Aorta (tissue), 5 donors: ENCODE results near the gene DIAPH2. TPM values are rescaled to one million over a fixed set of nuclear protein-coding genes. Genes with fewer than 3 reads are reported as not detected.

ENCODE experiments used
- ATAC-seq: fragments of 200-7000 bp; cut with Tn5 transposase; one replicate; pipeline ENCODE4 v1.9.1; 2022; ENCODE audit warnings: moderate library complexity; ENCODE audit not compliant: low FRiP score
- DNase-seq, 2 donors: peaks; one replicate each; pipeline ENCODE4 v3.0.0-alpha.2; 2020
- H3K27ac ChIP-seq, 2 donors: one replicate each; pipeline ENCODE4 v1.5.1; 2013; ENCODE audit warnings: low read length in 2 of 2, mild to moderate bottlenecking in 2 of 2, moderate library complexity in 2 of 2, control low read depth in 1 of 2, inconsistent platforms in 1 of 2, low read depth in 1 of 2
- H3K27me3 ChIP-seq, 2 donors: one replicate each; pipeline ENCODE4 v1.6.1; 2013; ENCODE audit warnings: control low read depth in 1 of 2, low read length in 1 of 2, mild to moderate bottlenecking in 1 of 2, moderate library complexity in 1 of 2; ENCODE audit not compliant: insufficient read depth in 2 of 2, control insufficient read depth in 1 of 2
- H3K36me3 ChIP-seq, 2 donors: one replicate each; pipeline ENCODE4 v1.6.1; 2013; ENCODE audit warnings: control low read depth in 1 of 2, low read length in 1 of 2, mild to moderate bottlenecking in 1 of 2; ENCODE audit not compliant: insufficient read depth in 2 of 2, control insufficient read depth in 1 of 2
- H3K4me1 ChIP-seq, 2 donors: one replicate each; pipeline ENCODE4 v1.6.1; 2013; ENCODE audit warnings: low read length in 2 of 2, control low read depth in 1 of 2, mild to moderate bottlenecking in 1 of 2, moderate library complexity in 1 of 2; ENCODE audit not compliant: insufficient read depth in 2 of 2, control insufficient read depth in 1 of 2
- H3K4me3 ChIP-seq, 2 donors: one replicate each; pipeline ENCODE4 v1.5.1; 2013; ENCODE audit warnings: low read length in 2 of 2, control low read depth in 1 of 2, mild to moderate bottlenecking in 1 of 2
- H3K9me3 ChIP-seq: one replicate; pipeline ENCODE4 v1.6.1; 2013; ENCODE audit warnings: mild to moderate bottlenecking, low read length; ENCODE audit not compliant: control insufficient read depth
- WGBS, 2 donors: extraction: QIAGEN DNeasy Blood & Tissue Kit; methylation state at CpG; one replicate each; pipeline ENCODE4 v1.1.7; 2013; 5-methylcytosine and 5-hydroxymethylcytosine counted together
- intact Hi-C, 2 donors: fragments of 100-400 bp; cut with DNase I; formaldehyde crosslinking; loops; one replicate each; pipeline versions ENCODE4 v1.14.2 to v1.15.0; 2022
- polyA plus RNA-seq, 2 donors: library from polyadenylated mRNA; stranded (reverse); fragments of 200-250 nt; gene quantifications; one replicate each; pipeline ENCODE4 v1.2.3, GENCODE V29; 2013
- total RNA-seq, 2 donors: library from RNA; stranded (reverse); fragmentation: NEBNext Ultra II Directional; extraction: Animal tissue kit (Norgen Biotek cat#: 25700); gene quantifications; one replicate each; pipeline ENCODE4 v1.2.1, GENCODE V29; 2021
- donor health status: healthy with polysubstance abuse.
- donor health status: Bipolar disorder and iron deficiency.
- donor health status: DM: no; HTN: no; CAD: no.
- donor health status: DM: no; HTN: no; CAD: no.
- donor health status: DM: yes; HTN: yes; CAD: no.

Gene DIAPH2
- total and polyA plus RNA-seq, 4 donors, result 6.5 to 48.4 (median 29.9) TPM

DNA sequence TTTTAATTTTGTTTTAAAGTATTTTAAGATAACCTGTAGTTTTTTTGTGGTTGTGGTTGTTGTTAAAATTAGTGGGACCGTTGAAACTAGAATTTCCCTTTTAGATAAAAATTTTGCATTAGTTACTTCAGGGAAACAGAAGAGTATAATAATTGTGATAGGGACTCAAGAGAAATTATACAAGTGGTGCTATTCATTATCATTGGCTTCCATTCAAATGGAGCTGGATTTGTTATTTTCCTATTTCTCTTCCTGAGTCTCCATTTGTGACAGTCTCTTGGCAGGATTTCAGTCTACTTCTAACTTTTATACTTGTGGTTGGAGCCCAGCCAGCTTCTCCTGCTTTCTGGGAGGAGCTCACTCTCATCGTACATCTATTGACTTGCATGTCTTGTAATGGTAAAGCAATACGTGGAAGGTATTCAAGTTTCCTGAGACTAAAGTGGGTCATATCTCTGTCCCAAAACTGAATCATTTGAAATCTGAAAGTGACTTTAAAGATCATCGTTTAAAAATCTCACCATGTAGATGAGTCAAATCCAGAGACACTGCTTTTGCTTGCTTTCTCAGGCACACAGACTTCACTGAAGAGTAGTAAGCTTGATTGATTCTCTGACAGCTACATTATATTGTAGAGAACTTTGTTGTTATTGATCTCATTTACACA is 354.9 kb downstream of the DIAPH2 start:
- DNase-seq, result peak; percentile 38 to 51
- no peak overlapping the region for H3K4me3 ChIP-seq

DNA sequence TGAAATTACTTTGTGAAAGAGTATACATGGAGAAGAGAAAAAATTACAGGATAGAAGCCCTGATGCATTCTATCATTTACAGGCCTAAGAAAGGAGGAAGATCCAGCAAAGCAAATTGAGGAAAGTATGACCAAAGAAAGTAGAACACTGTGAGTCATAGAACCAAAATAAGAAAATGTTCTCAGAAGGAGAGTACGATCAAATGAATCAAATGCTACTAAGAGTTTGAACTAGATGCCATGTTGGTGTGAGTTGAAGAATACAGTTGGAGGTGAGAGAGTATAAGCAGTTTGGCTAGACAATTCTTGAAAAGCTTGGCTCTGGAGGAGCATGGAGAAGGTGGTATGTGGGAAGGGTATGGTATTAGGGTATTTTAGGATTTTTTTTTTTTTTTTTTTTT is 360.8 kb downstream of the DIAPH2 start:
- Histone ChIP-seq H3K4me3 (no peak overlapping the region), H3K4me1 (no peaks in the 10 kb centered on the region), H3K27ac (no peak overlapping the region), H3K9me3 (no peaks in the 10 kb centered on the region), H3K27me3 (no peaks in the 10 kb centered on the region), H3K36me3 (no peaks in the 10 kb centered on the region)
- intact Hi-C loops, result no loop called here
- WGBS, 2 donors, result 29 to 52% methylated on average over 1 of the region's 1 CpG
- DNase-seq (no peak), ATAC-seq (no peak)

More for the DNA sequence above, 354.9 kb downstream of the DIAPH2 start:
- no peaks in the 10 kb centered on the region for H3K27me3 ChIP-seq
- no peaks in the 10 kb centered on the region for H3K4me1 ChIP-seq
- H3K36me3 ChIP-seq, result no peaks in the 10 kb centered on the region
- H3K9me3 ChIP-seq, result no peaks in the 10 kb centered on the region
- ATAC-seq, result no peak
- 5 to 36% methylated on average over 4 of the region's 4 CpGs for WGBS, 2 donors
- intact Hi-C loops, result no loop called here
- H3K27ac ChIP-seq, result no peak overlapping the region

DNA sequence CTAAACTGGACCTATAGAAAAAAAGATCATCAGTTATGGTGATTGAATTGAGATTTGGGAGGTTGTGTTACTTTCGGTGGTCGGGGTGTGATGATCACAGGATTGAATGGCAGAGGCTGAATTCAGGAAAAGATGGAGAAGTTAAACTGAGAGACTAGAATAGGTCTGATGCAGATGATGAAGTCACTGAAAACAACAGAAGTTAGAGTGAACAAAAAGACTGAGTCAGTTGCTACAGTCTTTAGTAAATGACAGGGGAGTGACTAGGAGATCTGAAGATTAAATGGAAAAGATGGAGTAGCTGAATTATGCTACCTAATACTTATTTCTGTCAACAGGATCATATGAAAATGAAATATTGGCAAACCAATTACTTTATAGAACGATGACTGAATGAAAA is 362.2 kb downstream of the DIAPH2 start:
- DNase-seq, result no peak
- no peaks in the 10 kb centered on the region for H3K27me3 ChIP-seq
- no peak overlapping the region for H3K27ac ChIP-seq
- WGBS, 2 donors, result 90 to 96% methylated on average over 3 of the region's 3 CpGs
- no peak for ATAC-seq
- H3K9me3 ChIP-seq, result no peaks in the 10 kb centered on the region
- no peaks in the 10 kb centered on the region for H3K36me3 ChIP-seq
- H3K4me1 ChIP-seq, result no peaks in the 10 kb centered on the region
- intact Hi-C loops, result no loop called here
- H3K4me3 ChIP-seq, result no peak overlapping the region

DNA sequence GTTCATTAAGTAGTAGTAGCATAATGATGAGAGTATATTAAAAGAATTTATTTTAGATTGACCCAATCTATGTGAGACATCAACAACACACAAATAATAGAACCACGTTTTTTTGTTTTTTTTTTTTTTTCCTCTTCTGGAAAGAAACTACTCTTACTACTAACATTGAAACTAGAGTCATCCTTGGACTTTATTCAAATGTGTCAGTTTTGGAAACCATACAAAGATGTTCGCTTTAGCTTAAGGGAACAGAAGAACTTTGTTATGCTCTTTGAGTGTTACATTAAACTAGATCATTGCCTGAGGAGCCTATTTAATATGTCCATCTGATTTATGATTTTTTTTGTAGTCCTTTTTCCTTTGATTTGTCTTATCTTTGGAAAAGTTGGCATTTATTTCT is 365.8 kb downstream of the DIAPH2 start:
- 30 to 38% methylated on average over 2 of the region's 2 CpGs for WGBS, 2 donors
- intact Hi-C loops, result no loop called here
- Histone ChIP-seq H3K4me1 (no peaks in the 10 kb centered on the region), H3K36me3 (no peaks in the 10 kb centered on the region), H3K4me3 (no peak overlapping the region), H3K27ac (no peak overlapping the region), H3K27me3 (no peaks in the 10 kb centered on the region), H3K9me3 (no peaks in the 10 kb centered on the region)
- DNase-seq (no peak), ATAC-seq (no peak)

DNA sequence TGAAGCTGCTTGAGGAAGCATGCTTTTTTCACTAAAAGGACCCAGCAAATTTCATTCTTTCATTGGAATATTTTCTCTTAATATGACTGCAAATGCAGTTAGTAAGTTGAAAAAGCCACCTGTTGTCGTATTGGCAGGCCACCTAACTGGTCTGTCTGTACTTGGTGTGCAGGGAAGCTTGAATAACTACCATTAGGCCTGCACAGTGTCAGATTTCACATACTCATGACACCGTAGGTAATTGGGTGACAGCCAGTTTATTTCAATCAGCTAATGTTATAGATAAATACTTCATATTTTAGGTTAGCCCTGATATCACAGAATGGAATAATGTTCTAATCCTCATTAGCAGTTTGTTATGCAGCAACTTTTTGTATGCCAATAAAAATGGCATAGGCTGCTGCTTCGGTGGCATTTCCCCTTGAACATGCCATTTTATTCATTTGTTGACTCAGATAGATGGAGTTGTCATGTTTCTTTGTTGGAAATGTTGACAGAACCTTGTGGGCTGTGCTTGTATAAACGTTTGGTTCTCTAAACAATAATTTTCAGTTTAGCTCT is 372.8 kb downstream of the DIAPH2 start:
- Histone ChIP-seq H3K4me3 (no peak overlapping the region), H3K36me3 (no peaks in the 10 kb centered on the region), H3K27ac (no peak overlapping the region), H3K27me3 (no peaks in the 10 kb centered on the region), H3K4me1 (no peaks in the 10 kb centered on the region), H3K9me3 (no peaks in the 10 kb centered on the region)
- intact Hi-C loops, result no loop called here
- ATAC-seq, result no peak
- DNase-seq, result no peak
- WGBS, 2 donors, result 51 to 65% methylated on average over 4 of the region's 4 CpGs

DNA sequence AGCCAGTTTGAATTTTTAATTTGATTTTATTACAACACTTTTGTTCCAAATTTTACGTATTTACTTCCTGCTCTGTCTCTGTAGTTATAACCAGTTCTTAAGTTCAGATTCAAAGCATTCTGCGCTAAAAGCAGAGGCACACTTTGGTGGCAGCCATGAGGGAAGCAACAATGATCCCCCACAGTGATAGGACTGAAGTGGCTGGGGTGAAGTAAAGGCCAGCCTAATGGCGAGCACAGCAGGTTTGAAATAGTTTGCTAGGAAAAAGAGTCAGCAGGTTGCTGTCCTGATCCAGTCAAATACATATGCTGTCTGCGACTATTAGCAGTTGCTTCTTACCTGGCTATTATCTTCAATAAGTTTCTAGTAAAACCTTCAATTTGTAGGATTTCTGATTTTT is 375.4 kb downstream of the DIAPH2 start:
- no peaks in the 10 kb centered on the region for H3K4me1 ChIP-seq
- no peaks in the 10 kb centered on the region for H3K9me3 ChIP-seq
- no peak overlapping the region for H3K27ac ChIP-seq
- ATAC-seq (no peak), DNase-seq (no peak)
- no peak overlapping the region for H3K4me3 ChIP-seq
- intact Hi-C loops, result no loop called here
- WGBS, 2 donors, result 50 to 94% methylated on average over 4 of the region's 4 CpGs
- H3K27me3 ChIP-seq, result no peaks in the 10 kb centered on the region
- H3K36me3 ChIP-seq, result no peaks in the 10 kb centered on the region

DNA sequence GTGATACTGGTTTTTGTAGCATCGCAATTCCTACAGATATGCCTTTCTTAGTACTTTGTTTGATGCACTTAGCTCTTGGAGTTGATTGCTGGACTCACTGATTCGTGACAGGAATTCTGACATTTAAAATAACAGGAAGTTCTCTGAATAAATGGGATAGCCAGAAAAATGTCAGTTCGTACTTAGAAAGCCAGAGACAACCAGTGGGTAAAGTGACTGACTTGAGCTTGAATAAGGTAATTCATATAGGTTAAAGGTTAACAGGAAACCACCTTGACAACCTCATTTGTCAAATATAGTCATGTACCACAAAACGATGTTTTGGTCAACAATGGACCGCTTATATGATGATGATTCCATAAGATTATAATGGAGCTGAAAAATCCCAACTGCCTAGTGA is 380.4 kb downstream of the DIAPH2 start:
- H3K27me3 ChIP-seq, result no peaks in the 10 kb centered on the region
- H3K36me3 ChIP-seq, result no peaks in the 10 kb centered on the region
- no peak overlapping the region for H3K4me3 ChIP-seq
- H3K9me3 ChIP-seq, result no peaks in the 10 kb centered on the region
- ATAC-seq, result no peak
- H3K27ac ChIP-seq, result no peak overlapping the region
- DNase-seq, result no peak
- H3K4me1 ChIP-seq, result no peaks in the 10 kb centered on the region
- intact Hi-C loops, result no loop called here
- WGBS, 2 donors, result 57 to 59% methylated on average over 5 of the region's 5 CpGs

DNA sequence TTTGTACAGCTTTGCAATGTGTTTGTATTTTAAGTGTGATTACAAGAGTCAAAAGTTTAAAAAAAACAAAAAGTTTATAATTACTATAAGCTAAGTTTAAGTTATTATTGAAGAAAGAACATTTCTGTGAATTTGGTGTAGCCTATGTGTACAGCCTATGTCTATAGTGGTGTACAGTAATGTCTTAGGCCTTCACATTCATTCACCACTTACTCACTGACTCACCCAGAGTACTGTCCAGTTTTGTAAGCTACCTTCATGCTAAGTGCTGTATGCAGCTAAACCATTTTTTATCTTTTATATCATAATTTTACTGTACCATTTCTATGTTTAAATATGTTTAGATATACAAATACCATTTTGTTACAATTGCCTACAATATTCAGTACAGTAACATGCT is 381.3 kb downstream of the DIAPH2 start:
- intact Hi-C loops, result no loop called here
- no peaks in the 10 kb centered on the region for H3K36me3 ChIP-seq
- no peaks in the 10 kb centered on the region for H3K9me3 ChIP-seq
- no peak for DNase-seq
- no peak overlapping the region for H3K4me3 ChIP-seq
- ATAC-seq, result no peak
- no peak overlapping the region for H3K27ac ChIP-seq
- no peaks in the 10 kb centered on the region for H3K27me3 ChIP-seq
- no peaks in the 10 kb centered on the region for H3K4me1 ChIP-seq

DNA sequence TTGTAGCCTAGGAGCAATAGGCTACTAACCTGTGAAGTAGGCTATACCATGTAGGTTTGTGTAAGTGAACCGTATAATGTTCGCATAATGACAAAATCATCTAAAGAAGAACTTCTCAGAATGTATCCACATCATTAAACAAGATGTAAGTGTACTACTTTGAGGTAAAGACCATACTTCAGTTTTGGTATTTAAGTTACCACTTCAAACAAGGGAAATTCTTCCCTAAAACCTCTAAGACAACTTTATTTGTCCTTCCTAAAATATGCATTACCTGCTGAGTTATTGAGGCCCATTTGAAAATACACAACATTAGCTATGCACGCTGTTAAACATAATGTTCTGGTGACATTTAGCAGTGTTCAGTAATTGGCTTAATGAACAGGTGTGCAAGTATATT is 381.7 kb downstream of the DIAPH2 start:
- Histone ChIP-seq H3K4me1 (no peaks in the 10 kb centered on the region), H3K27ac (no peak overlapping the region), H3K4me3 (no peak overlapping the region), H3K27me3 (no peaks in the 10 kb centered on the region), H3K9me3 (no peaks in the 10 kb centered on the region), H3K36me3 (no peaks in the 10 kb centered on the region)
- ATAC-seq (no peak), DNase-seq (no peak)
- 64 to 96% methylated on average over 3 of the region's 3 CpGs for WGBS, 2 donors
- intact Hi-C loops, result no loop called here
